WTC11 (cell line): ENCODE results near the gene BLOC1S1. TPM values are rescaled to one million over a fixed set of nuclear protein-coding genes. Genes with fewer than 3 reads are reported as not detected.

Experiments used
- ATAC-seq: fragments of 200-7000 bp; cut with Tn5 transposase; 2 replicates; pipeline ENCODE4 v1.10.0; 2021; ENCODE audit warnings: mild to moderate bottlenecking, moderate library complexity
- CTCF ChIA-PET: fragments of 300-600 bp; sonication (Branson Sonifier 250); formaldehyde crosslinking; loops from one replicate; lab custom pipeline; 2021; ENCODE audit warnings: antibody characterized with exemption; lab: Charles Lee
- POLR2A ChIA-PET: fragments of 350-600 bp; sonication (Branson Sonifier 250); formaldehyde crosslinking; loops from one replicate; lab custom pipeline; 2021; ENCODE audit warnings: antibody characterized with exemption; lab: Charles Lee
- DNase-seq: peaks from one replicate; pipeline ENCODE4 v3.0.0; 2021; ENCODE audit warnings: low spot score
- H3K27ac Mint-ChIP-seq: 2 replicates; pipeline ENCODE4 v1.8.0; 2021; ENCODE audit warnings: mixed read lengths
- H3K27me3 Mint-ChIP-seq: 2 replicates; pipeline ENCODE4 v1.8.0; 2021; ENCODE audit warnings: low read depth, mild to moderate bottlenecking, moderate library complexity, mixed read lengths
- H3K36me3 Mint-ChIP-seq: 2 replicates; pipeline ENCODE4 v1.8.0; 2021; ENCODE audit warnings: mixed read lengths
- H3K4me1 Mint-ChIP-seq: 2 replicates; pipeline ENCODE4 v1.8.0; 2022; ENCODE audit warnings: mixed read lengths
- H3K4me3 Mint-ChIP-seq: 2 replicates; pipeline ENCODE4 v1.8.0; 2021; ENCODE audit warnings: mild to moderate bottlenecking, moderate library complexity, mixed read lengths
- H3K9me3 Mint-ChIP-seq: 2 replicates; pipeline ENCODE4 v1.8.0; 2021; ENCODE audit warnings: mixed read lengths
- EMX1 ChIP-seq: fragments of 250-450 bp; sonication (Bioruptor Pico); IDR thresholded peaks from 2 replicates; pipeline ENCODE4 v1.8.0; 2021; ENCODE audit warnings: mild to moderate bottlenecking
- FOXJ3 ChIP-seq: sonication (generic); formaldehyde crosslinking; IDR thresholded peaks from 2 replicates; pipeline ENCODE4 v1.9.0; 2021; ENCODE audit warnings: missing genetic modification reagents, mild to moderate bottlenecking, borderline replicate concordance
- FOXP1 ChIP-seq: sonication (generic); formaldehyde crosslinking; IDR thresholded peaks from 2 replicates; pipeline ENCODE4 v1.8.0; 2022; ENCODE audit warnings: missing genetic modification reagents, mild to moderate bottlenecking, moderate library complexity, borderline replicate concordance
- GABPB1 ChIP-seq: sonication (generic); formaldehyde crosslinking; IDR thresholded peaks from 2 replicates; pipeline ENCODE4 v1.8.1; 2023; ENCODE audit warnings: mild to moderate bottlenecking, missing genetic modification reagents
- GRHL2 ChIP-seq: fragments of 250-450 bp; sonication (Bioruptor Pico); IDR thresholded peaks from 2 replicates; pipeline ENCODE4 v1.8.0; 2022; ENCODE audit warnings: mild to moderate bottlenecking, moderate library complexity; ENCODE audit not compliant: insufficient replicate concordance, severe bottlenecking
- JUN ChIP-seq: sonication (generic); formaldehyde crosslinking; IDR thresholded peaks from 2 replicates; pipeline ENCODE4 v1.8.0; 2023; ENCODE audit warnings: mild to moderate bottlenecking, missing genetic modification reagents
- MYBL2 ChIP-seq: sonication (generic); formaldehyde crosslinking; IDR thresholded peaks from 2 replicates; pipeline ENCODE4 v1.8.1; 2023; ENCODE audit warnings: mild to moderate bottlenecking, moderate library complexity, missing genetic modification reagents
- NFATC4 ChIP-seq: fragments of 250-450 bp; sonication (Bioruptor Pico); IDR thresholded peaks from 2 replicates; pipeline ENCODE4 v1.9.0; 2021; ENCODE audit warnings: mild to moderate bottlenecking
- NR1H2 ChIP-seq: sonication (generic); formaldehyde crosslinking; IDR thresholded peaks from 2 replicates; pipeline ENCODE4 v1.9.0; 2021; ENCODE audit warnings: mild to moderate bottlenecking, moderate library complexity, missing genetic modification reagents
- RELA ChIP-seq: sonication (generic); formaldehyde crosslinking; IDR thresholded peaks from 2 replicates; pipeline ENCODE4 v1.8.1; 2022; ENCODE audit warnings: missing genetic modification reagents, mild to moderate bottlenecking, borderline replicate concordance
- RORB ChIP-seq: fragments of 250-450 bp; sonication (Bioruptor Pico); IDR thresholded peaks from 2 replicates; pipeline ENCODE4 v1.9.0; 2021; ENCODE audit warnings: mild to moderate bottlenecking
- SMAD4 ChIP-seq: sonication (generic); formaldehyde crosslinking; IDR thresholded peaks from 2 replicates; pipeline ENCODE4 v1.8.0; 2022; ENCODE audit warnings: mild to moderate bottlenecking, missing genetic modification reagents
- SP1 ChIP-seq: sonication (generic); formaldehyde crosslinking; conservative IDR thresholded peaks from 2 replicates; pipeline ENCODE4 v1.8.1; 2022; ENCODE audit warnings: missing genetic modification reagents
- TCF7 ChIP-seq: sonication (generic); formaldehyde crosslinking; IDR thresholded peaks from 2 replicates; pipeline ENCODE4 v1.8.0; 2022; ENCODE audit warnings: mild to moderate bottlenecking, low read depth, missing genetic modification reagents, moderate library complexity
- TEAD1 ChIP-seq: sonication (generic); formaldehyde crosslinking; IDR thresholded peaks from 2 replicates; pipeline ENCODE4 v1.8.0; 2022; ENCODE audit warnings: mild to moderate bottlenecking, missing genetic modification reagents
- ZBTB21 ChIP-seq: sonication (generic); formaldehyde crosslinking; IDR thresholded peaks from 2 replicates; pipeline ENCODE4 v1.8.1; 2023; ENCODE audit warnings: mild to moderate bottlenecking, missing genetic modification reagents, borderline replicate concordance
- ZNF121 ChIP-seq: sonication (generic); formaldehyde crosslinking; IDR thresholded peaks from 2 replicates; pipeline ENCODE4 v1.8.0; 2023; ENCODE audit warnings: missing genetic modification reagents
- ZNF138 ChIP-seq: sonication (generic); formaldehyde crosslinking; conservative IDR thresholded peaks from 2 replicates; pipeline ENCODE4 v1.8.1; 2022; ENCODE audit warnings: mild to moderate bottlenecking, moderate library complexity, missing genetic modification reagents
- ZNF219 ChIP-seq: sonication (generic); formaldehyde crosslinking; IDR thresholded peaks from 2 replicates; pipeline ENCODE4 v1.8.0; 2023; ENCODE audit warnings: missing genetic modification reagents, mild to moderate bottlenecking, borderline replicate concordance
- ZNF263 ChIP-seq: sonication (generic); formaldehyde crosslinking; IDR thresholded peaks from 2 replicates; pipeline ENCODE4 v1.8.1; 2022; ENCODE audit warnings: low read depth, mild to moderate bottlenecking, moderate library complexity, missing genetic modification reagents
- ZNF396 ChIP-seq: fragments of 250-450 bp; sonication (Bioruptor Pico); IDR thresholded peaks from 2 replicates; pipeline ENCODE4 v1.8.0; 2021; ENCODE audit warnings: mild to moderate bottlenecking, moderate library complexity, borderline replicate concordance
- ZNF416 ChIP-seq: fragments of 250-450 bp; sonication (Bioruptor Pico); IDR thresholded peaks from 2 replicates; pipeline ENCODE4 v1.9.0; 2021; ENCODE audit warnings: mild to moderate bottlenecking, inconsistent platforms
- ZNF423 ChIP-seq: fragments of 250-450 bp; sonication (Bioruptor Pico); IDR thresholded peaks from 2 replicates; pipeline ENCODE4 v2.1.2; 2022; ENCODE audit warnings: mild to moderate bottlenecking, moderate library complexity
- total RNA-seq: library from RNA; stranded (reverse); gene quantifications from 3 replicates; pipeline ENCODE4 v1.2.3, GENCODE V29; 2021
- TF ChIP-seq, protein P1 (sequence below): fragments of 250-450 bp; sonication (Bioruptor Pico); IDR thresholded peaks from 2 replicates; pipeline ENCODE4 v1.9.0; 2021; ENCODE audit warnings: mild to moderate bottlenecking
- TF ChIP-seq, protein P2 (sequence below): sonication (generic); formaldehyde crosslinking; IDR thresholded peaks from 2 replicates; pipeline ENCODE4 v1.8.1; 2023; ENCODE audit warnings: mild to moderate bottlenecking, missing genetic modification reagents, borderline replicate concordance
- TF ChIP-seq, protein P3 (sequence below): sonication (generic); formaldehyde crosslinking; IDR thresholded peaks from 2 replicates; pipeline ENCODE4 v1.8.1; 2022; ENCODE audit warnings: low read depth, missing genetic modification reagents, borderline replicate concordance
- TF ChIP-seq, protein P4 (sequence below): sonication (generic); formaldehyde crosslinking; IDR thresholded peaks from 2 replicates; pipeline ENCODE4 v1.8.0; 2022; ENCODE audit warnings: mild to moderate bottlenecking, missing genetic modification reagents
- TF ChIP-seq, protein P5 (sequence below): sonication (generic); formaldehyde crosslinking; IDR thresholded peaks from 2 replicates; pipeline ENCODE4 v1.8.1; 2023; ENCODE audit warnings: mild to moderate bottlenecking, moderate library complexity, missing genetic modification reagents

Gene BLOC1S1
- total RNA-seq, 1 experiment from 2014 or later: 81.9 TPM

DNA sequence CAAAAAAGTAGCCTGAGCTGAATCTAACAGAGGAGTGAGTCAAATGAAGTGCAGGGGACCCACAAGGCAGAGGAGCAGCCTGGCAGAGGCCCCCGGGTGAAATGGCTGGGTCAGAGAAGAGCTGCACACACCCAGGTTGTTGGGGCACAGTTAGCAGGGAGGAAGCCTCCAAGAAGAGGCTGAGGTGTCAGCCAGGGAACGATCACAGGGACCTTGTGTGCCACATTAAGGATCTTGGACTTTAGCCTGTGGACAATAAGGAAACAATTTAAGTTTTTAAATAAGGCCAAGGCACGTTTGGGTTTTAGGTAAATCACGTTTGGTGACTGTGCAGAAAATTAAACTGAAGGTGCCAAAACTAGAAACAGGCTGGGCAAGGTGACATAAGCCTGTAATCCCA is 44.1 kb upstream of the BLOC1S1 start:
- TF ChIP-seq RELA (CRISPR knock-in tag) (no peak), SP1 (CRISPR knock-in tag) (no peak), ZNF416 (CRISPR knock-in tag) (no peak), SMAD4 (CRISPR knock-in tag) (no peak), RORB (CRISPR knock-in tag) (no peak), FOXP1 (CRISPR knock-in tag) (no peak), ZNF138 (CRISPR knock-in tag) (no peak), NFATC4 (no peak)
- TF ChIP-seq, protein P1, sequence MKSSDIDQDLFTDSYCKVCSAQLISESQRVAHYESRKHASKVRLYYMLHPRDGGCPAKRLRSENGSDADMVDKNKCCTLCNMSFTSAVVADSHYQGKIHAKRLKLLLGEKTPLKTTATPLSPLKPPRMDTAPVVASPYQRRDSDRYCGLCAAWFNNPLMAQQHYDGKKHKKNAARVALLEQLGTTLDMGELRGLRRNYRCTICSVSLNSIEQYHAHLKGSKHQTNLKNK (CRISPR knock-in tag): no peak
- TF ChIP-seq, protein P2, sequence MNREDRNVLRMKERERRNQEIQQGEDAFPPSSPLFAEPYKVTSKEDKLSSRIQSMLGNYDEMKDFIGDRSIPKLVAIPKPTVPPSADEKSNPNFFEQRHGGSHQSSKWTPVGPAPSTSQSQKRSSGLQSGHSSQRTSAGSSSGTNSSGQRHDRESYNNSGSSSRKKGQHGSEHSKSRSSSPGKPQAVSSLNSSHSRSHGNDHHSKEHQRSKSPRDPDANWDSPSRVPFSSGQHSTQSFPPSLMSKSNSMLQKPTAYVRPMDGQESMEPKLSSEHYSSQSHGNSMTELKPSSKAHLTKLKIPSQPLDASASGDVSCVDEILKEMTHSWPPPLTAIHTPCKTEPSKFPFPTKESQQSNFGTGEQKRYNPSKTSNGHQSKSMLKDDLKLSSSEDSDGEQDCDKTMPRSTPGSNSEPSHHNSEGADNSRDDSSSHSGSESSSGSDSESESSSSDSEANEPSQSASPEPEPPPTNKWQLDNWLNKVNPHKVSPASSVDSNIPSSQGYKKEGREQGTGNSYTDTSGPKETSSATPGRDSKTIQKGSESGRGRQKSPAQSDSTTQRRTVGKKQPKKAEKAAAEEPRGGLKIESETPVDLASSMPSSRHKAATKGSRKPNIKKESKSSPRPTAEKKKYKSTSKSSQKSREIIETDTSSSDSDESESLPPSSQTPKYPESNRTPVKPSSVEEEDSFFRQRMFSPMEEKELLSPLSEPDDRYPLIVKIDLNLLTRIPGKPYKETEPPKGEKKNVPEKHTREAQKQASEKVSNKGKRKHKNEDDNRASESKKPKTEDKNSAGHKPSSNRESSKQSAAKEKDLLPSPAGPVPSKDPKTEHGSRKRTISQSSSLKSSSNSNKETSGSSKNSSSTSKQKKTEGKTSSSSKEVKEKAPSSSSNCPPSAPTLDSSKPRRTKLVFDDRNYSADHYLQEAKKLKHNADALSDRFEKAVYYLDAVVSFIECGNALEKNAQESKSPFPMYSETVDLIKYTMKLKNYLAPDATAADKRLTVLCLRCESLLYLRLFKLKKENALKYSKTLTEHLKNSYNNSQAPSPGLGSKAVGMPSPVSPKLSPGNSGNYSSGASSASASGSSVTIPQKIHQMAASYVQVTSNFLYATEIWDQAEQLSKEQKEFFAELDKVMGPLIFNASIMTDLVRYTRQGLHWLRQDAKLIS: no peak
- TF ChIP-seq, protein P3, sequence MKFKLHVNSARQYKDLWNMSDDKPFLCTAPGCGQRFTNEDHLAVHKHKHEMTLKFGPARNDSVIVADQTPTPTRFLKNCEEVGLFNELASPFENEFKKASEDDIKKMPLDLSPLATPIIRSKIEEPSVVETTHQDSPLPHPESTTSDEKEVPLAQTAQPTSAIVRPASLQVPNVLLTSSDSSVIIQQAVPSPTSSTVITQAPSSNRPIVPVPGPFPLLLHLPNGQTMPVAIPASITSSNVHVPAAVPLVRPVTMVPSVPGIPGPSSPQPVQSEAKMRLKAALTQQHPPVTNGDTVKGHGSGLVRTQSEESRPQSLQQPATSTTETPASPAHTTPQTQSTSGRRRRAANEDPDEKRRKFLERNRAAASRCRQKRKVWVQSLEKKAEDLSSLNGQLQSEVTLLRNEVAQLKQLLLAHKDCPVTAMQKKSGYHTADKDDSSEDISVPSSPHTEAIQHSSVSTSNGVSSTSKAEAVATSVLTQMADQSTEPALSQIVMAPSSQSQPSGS: no peak
- TF ChIP-seq, all 79 proteins: peak for 0
- Mint-ChIP-seq H3K9me3 (no peaks in the 10 kb centered on the region), H3K4me3 (no peak overlapping the region), H3K27ac (no peak overlapping the region), H3K4me1 (no peaks in the 10 kb centered on the region), H3K36me3 (no peaks in the 10 kb centered on the region), H3K27me3 (peaks cover 25% of the 10 kb centered on the region)
- ChIA-PET CTCF (interaction anchor here (2.7 to 4.0 kb wide), 3 partner anchors 10 to 66 kb away, joined by 8 to 17 read pairs (median 12); a partner anchor contains a TSS), POLR2A (no interaction called here)
- DNase-seq (no peak), ATAC-seq (no peak)

DNA sequence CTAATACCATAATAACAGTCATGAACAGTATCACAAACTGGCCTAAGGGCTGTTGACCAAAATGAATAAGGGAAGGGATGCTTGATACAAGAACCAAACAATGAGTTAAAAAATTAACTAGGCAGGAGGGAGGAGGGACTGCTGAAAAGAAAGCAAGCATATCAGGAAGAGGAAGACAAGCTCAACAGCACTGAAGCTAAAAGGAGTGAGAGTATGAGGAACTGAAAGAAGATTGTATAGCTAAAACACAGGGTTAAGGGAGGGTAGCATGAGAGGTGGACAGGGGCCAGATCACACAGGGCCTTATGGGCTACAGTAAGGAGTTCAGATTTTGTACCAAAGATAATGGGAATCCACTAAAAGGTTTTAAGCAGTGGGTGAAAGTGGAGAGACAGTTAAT is 42.2 kb upstream of the BLOC1S1 start:
- no peak overlapping the region for H3K4me3 Mint-ChIP-seq
- no peaks in the 10 kb centered on the region for H3K4me1 Mint-ChIP-seq
- TF ChIP-seq FOXJ3 (no peak), GABPB1 (no peak), JUN (CRISPR knock-in tag) (no peak), ZBTB21 (CRISPR knock-in tag) (no peak), ZNF219 (CRISPR knock-in tag) (no peak), TEAD1 (CRISPR knock-in tag) (no peak)
- TF ChIP-seq, protein P4, sequence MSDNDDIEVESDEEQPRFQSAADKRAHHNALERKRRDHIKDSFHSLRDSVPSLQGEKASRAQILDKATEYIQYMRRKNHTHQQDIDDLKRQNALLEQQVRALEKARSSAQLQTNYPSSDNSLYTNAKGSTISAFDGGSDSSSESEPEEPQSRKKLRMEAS: no peak
- TF ChIP-seq, all 79 proteins: peak for 0
- Mint-ChIP-seq H3K27me3 (peaks cover 25% of the 10 kb centered on the region), H3K9me3 (no peaks in the 10 kb centered on the region), H3K27ac (no peak overlapping the region), H3K36me3 (no peaks in the 10 kb centered on the region)
- POLR2A ChIA-PET: no interaction called here
- DNase-seq: no peak
- CTCF ChIA-PET: interaction anchor here (1.0 to 2.3 kb wide), 5 partner anchors 8 to 64 kb away, joined by 4 to 7 read pairs (median 4); a partner anchor contains a TSS
- no peak for ATAC-seq

DNA sequence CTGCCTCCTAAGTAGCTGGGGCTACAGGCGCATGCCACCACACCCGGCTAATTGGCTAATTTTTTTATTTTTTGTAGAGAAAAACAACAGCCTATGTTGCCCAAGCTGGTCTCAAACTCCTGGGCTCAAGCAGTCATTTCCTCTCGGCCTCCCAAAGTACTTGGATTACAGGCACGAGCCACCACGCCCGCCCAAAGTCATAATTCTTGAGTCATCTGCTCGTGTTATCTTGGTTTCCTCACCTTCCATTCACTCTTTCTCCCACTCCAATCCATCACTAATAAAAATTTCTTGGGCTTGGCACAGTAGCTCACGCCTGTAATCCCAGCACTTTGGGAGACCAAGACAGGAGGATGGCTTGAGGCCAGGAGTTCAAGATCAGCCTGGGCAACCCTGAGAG is 40.2 kb upstream of the BLOC1S1 start:
- POLR2A ChIA-PET: no interaction called here
- DNase-seq (no peak), ATAC-seq (no peak)
- no peak overlapping the region for H3K27ac Mint-ChIP-seq
- no peak overlapping the region for H3K4me3 Mint-ChIP-seq
- CTCF ChIA-PET: interaction anchor here (0.6 to 2.0 kb wide), 4 partner anchors 30 to 475 kb away, joined by 4 to 7 read pairs (median 4); partner anchors contain the start of genes CD63 and RDH5
- TF ChIP-seq ZNF263 (CRISPR knock-in tag) (no peak), MYBL2 (no peak), FOXP1 (CRISPR knock-in tag) (no peak), GRHL2 (CRISPR knock-in tag) (no peak), ZNF396 (CRISPR knock-in tag) (no peak), SMAD4 (CRISPR knock-in tag) (no peak), EMX1 (CRISPR knock-in tag) (no peak), ZNF423 (CRISPR knock-in tag) (no peak), TCF7 (no peak), NR1H2 (CRISPR knock-in tag) (no peak), ZNF121 (CRISPR knock-in tag) (no peak)
- TF ChIP-seq, protein P5, sequence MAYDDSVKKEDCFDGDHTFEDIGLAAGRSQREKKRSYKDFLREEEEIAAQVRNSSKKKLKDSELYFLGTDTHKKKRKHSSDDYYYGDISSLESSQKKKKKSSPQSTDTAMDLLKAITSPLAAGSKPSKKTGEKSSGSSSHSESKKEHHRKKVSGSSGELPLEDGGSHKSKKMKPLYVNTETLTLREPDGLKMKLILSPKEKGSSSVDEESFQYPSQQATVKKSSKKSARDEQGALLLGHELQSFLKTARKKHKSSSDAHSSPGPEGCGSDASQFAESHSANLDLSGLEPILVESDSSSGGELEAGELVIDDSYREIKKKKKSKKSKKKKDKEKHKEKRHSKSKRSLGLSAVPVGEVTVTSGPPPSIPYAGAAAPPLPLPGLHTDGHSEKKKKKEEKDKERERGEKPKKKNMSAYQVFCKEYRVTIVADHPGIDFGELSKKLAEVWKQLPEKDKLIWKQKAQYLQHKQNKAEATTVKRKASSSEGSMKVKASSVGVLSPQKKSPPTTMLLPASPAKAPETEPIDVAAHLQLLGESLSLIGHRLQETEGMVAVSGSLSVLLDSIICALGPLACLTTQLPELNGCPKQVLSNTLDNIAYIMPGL: no peak
- H3K4me1 Mint-ChIP-seq: no peaks in the 10 kb centered on the region; the same call in 1 of the 2 replicates
- H3K9me3 Mint-ChIP-seq: no peaks in the 10 kb centered on the region
- H3K36me3 Mint-ChIP-seq: no peaks in the 10 kb centered on the region
- H3K27me3 Mint-ChIP-seq: peaks cover 25% of the 10 kb centered on the region
